Activated naive CD4-positive, alpha-beta T cell treated with anti-CD3 and anti-CD28 coated beads, Interleukin-2, amount 10 ng/mL, durations not matched to agents 7 days and 5 days (primary cell): Measurements from ENCODE around the gene SEMA6B.

ENCODE experiments used
- CTCF ChIA-PET: fragments of 350-600 bp; sonication (Branson Sonifier 250); formaldehyde crosslinking; loops from one replicate; lab custom pipeline; 2021; ENCODE audit warnings: antibody characterized with exemption; lab: Charles Lee
- DNase-seq: peaks from one replicate; pipeline ENCODE4 v3.0.0-alpha.2; 2020
- H3K27ac Mint-ChIP-seq: one replicate; pipeline ENCODE4 v1.8.0; 2021; ENCODE audit warnings: mild to moderate bottlenecking, moderate library complexity, mixed read lengths
- H3K27me3 Mint-ChIP-seq: one replicate; pipeline ENCODE4 v1.8.0; 2021; ENCODE audit warnings: mild to moderate bottlenecking, mixed read lengths
- H3K36me3 Mint-ChIP-seq: one replicate; pipeline ENCODE4 v1.8.0; 2021; ENCODE audit warnings: mixed read lengths
- H3K4me1 Mint-ChIP-seq: one replicate; pipeline ENCODE4 v1.8.0; 2021; ENCODE audit warnings: mixed read lengths
- H3K4me3 Mint-ChIP-seq: one replicate; pipeline ENCODE4 v1.8.0; 2021; ENCODE audit warnings: mild to moderate bottlenecking, moderate library complexity, mixed read lengths
- H3K9me3 Mint-ChIP-seq: one replicate; pipeline ENCODE4 v1.8.0; 2021; ENCODE audit warnings: mixed read lengths

Gene SEMA6B, protein sequence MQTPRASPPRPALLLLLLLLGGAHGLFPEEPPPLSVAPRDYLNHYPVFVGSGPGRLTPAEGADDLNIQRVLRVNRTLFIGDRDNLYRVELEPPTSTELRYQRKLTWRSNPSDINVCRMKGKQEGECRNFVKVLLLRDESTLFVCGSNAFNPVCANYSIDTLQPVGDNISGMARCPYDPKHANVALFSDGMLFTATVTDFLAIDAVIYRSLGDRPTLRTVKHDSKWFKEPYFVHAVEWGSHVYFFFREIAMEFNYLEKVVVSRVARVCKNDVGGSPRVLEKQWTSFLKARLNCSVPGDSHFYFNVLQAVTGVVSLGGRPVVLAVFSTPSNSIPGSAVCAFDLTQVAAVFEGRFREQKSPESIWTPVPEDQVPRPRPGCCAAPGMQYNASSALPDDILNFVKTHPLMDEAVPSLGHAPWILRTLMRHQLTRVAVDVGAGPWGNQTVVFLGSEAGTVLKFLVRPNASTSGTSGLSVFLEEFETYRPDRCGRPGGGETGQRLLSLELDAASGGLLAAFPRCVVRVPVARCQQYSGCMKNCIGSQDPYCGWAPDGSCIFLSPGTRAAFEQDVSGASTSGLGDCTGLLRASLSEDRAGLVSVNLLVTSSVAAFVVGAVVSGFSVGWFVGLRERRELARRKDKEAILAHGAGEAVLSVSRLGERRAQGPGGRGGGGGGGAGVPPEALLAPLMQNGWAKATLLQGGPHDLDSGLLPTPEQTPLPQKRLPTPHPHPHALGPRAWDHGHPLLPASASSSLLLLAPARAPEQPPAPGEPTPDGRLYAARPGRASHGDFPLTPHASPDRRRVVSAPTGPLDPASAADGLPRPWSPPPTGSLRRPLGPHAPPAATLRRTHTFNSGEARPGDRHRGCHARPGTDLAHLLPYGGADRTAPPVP

DNA sequence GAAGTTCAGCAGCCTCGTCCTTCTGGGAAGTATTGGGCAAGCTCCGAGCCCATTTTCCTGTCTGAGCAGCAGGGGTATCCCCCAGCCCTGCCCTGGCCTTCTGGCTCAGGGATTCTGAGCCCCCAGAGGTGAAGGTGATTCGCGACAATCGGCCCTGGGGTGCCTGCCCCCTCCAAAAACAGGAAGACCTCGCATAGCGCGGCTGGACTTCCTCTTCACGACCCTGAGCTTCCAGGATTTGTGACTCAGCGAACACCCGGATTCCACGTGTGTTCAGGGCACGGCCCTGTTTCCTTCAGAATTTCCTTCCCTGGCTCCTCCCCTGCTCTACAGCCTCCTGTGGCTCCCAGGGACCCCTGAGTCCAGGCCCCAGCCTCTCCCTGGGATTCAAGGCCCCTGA lies at the start of gene SEMA6B:
TSS of gene SEMA6B (minus strand) at position 116 of the 400 bp plus-strand sequence. CDS start 1,227 bp downstream, outside the sequence.
- H3K4me3 Mint-ChIP-seq: no peak within 1 kb of the TSS
- peaks cover 13% of the 10 kb centered on the region for H3K27me3 Mint-ChIP-seq
- H3K4me1 Mint-ChIP-seq: peaks cover 4% of the 10 kb centered on the region
- CTCF ChIA-PET: interaction anchor here (0.7 to 1.7 kb wide), 3 partner anchors 8 to 17 kb away, joined by 3 to 5 read pairs (median 4); no protein-coding TSS in a partner anchor
- no peak for DNase-seq
- peaks cover 1% of the 10 kb centered on the region for H3K9me3 Mint-ChIP-seq
- no peaks in the 10 kb centered on the region for H3K36me3 Mint-ChIP-seq
- H3K27ac Mint-ChIP-seq: no peak within 1 kb of the TSS

GRCh38 chr19:4606921-4607678 lies 47.6 kb upstream of the SEMA6B start:
- no peak overlapping the region for H3K4me3 Mint-ChIP-seq
- CTCF ChIA-PET: no interaction called here
- H3K27ac Mint-ChIP-seq: no peak overlapping the region
- peaks cover 41% of the 10 kb centered on the region for H3K27me3 Mint-ChIP-seq
- no peaks in the 10 kb centered on the region for H3K4me1 Mint-ChIP-seq
- H3K9me3 Mint-ChIP-seq: no peaks in the 10 kb centered on the region
- no peaks in the 10 kb centered on the region for H3K36me3 Mint-ChIP-seq
- no peak for DNase-seq

GRCh38 chr19:4606181-4606580 lies 46.7 kb upstream of the SEMA6B start:
- DNase-seq: no peak
- no peaks in the 10 kb centered on the region for H3K4me1 Mint-ChIP-seq
- no peak overlapping the region for H3K27ac Mint-ChIP-seq
- no peak overlapping the region for H3K4me3 Mint-ChIP-seq
- CTCF ChIA-PET: no interaction called here
- no peaks in the 10 kb centered on the region for H3K36me3 Mint-ChIP-seq
- peaks cover 41% of the 10 kb centered on the region for H3K27me3 Mint-ChIP-seq
- H3K9me3 Mint-ChIP-seq: no peaks in the 10 kb centered on the region

GRCh38 chr19:4604912-4605311 lies 45.4 kb upstream of the SEMA6B start:
- CTCF ChIA-PET: no interaction called here
- no peak for DNase-seq
- Mint-ChIP-seq H3K27me3 (peaks cover 40% of the 10 kb centered on the region), H3K27ac (no peak overlapping the region), H3K9me3 (no peaks in the 10 kb centered on the region), H3K36me3 (no peaks in the 10 kb centered on the region), H3K4me3 (no peak overlapping the region), H3K4me1 (no peaks in the 10 kb centered on the region)

- H3K27me3 Mint-ChIP-seq: peaks cover 43% of the 10 kb centered on the region
- DNase-seq: no peak
- no peaks in the 10 kb centered on the region for H3K36me3 Mint-ChIP-seq
- H3K4me3 Mint-ChIP-seq: no peak overlapping the region
- H3K27ac Mint-ChIP-seq: no peak overlapping the region
- H3K9me3 Mint-ChIP-seq: no peaks in the 10 kb centered on the region
- peaks cover 5% of the 10 kb centered on the region for H3K4me1 Mint-ChIP-seq
- CTCF ChIA-PET: no interaction called here
Observed at GRCh38 chr19:4602915-4603314, 43.4 kb upstream of the SEMA6B start.

GRCh38 chr19:4602173-4602788 lies 42.8 kb upstream of the SEMA6B start:
- no peak for DNase-seq
- peaks cover 43% of the 10 kb centered on the region for H3K27me3 Mint-ChIP-seq
- no peaks in the 10 kb centered on the region for H3K9me3 Mint-ChIP-seq
- CTCF ChIA-PET: no interaction called here
- H3K4me1 Mint-ChIP-seq: peaks cover 9% of the 10 kb centered on the region
- no peak overlapping the region for H3K27ac Mint-ChIP-seq
- H3K36me3 Mint-ChIP-seq: no peaks in the 10 kb centered on the region
- H3K4me3 Mint-ChIP-seq: no peak overlapping the region

- Mint-ChIP-seq H3K27me3 (peaks cover 52% of the 10 kb centered on the region), H3K4me1 (peaks cover 10% of the 10 kb centered on the region), H3K9me3 (no peaks in the 10 kb centered on the region), H3K4me3 (no peak overlapping the region), H3K27ac (no peak overlapping the region), H3K36me3 (no peaks in the 10 kb centered on the region)
- DNase-seq: no peak
- CTCF ChIA-PET: no interaction called here
Observed at GRCh38 chr19:4600893-4601292, 41.4 kb upstream of the SEMA6B start.

DNA sequence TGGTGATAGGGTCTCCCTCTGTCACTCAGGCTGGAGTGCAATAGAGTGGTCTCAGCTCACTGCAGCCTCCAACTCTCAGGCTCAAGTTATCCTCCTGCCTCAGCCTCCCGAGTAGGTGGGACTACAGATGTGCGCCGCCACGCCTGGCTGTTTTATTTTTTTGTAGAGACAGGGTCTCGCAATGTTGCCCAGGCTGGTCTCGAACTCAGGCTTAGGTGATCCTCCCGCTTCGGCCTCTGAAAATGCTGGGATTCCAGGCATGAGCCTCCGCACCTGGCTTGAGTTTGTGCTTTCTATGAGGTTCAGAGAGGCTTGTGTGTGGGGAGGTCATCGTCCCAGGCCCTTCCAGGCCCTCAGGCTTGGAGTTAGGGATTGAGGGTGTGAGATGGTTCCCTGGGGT lies 40.6 kb upstream of the SEMA6B start:
- H3K27ac Mint-ChIP-seq: no peak overlapping the region
- H3K36me3 Mint-ChIP-seq: no peaks in the 10 kb centered on the region
- peaks cover 10% of the 10 kb centered on the region for H3K4me1 Mint-ChIP-seq
- CTCF ChIA-PET: no interaction called here
- DNase-seq: no peak
- H3K4me3 Mint-ChIP-seq: no peak overlapping the region
- H3K27me3 Mint-ChIP-seq: peaks cover 58% of the 10 kb centered on the region
- no peaks in the 10 kb centered on the region for H3K9me3 Mint-ChIP-seq

DNA sequence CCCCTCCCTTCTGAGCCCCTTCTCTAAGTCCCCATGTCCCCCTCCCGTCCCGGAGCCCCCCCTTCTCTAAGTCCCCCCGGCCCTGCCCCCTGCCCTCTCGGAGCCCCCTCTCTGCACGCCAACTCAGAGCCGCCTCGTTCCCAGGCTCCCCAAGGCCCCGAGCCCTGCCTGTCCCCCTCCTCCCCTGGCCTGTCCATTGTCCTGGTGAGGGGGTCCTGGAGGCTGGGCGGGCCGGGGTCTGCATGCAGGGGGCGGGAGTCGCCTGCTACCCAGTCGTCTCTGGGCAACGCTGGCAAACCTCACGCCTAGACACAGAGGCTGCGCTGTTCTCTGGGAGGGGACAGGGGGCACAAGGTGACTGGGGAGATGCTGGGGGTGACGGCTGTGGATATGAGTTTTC lies 39.2 kb upstream of the SEMA6B start:
- H3K4me3 Mint-ChIP-seq: no peak overlapping the region
- H3K36me3 Mint-ChIP-seq: no peaks in the 10 kb centered on the region
- H3K4me1 Mint-ChIP-seq: peaks cover 10% of the 10 kb centered on the region
- no peak for DNase-seq
- peaks cover 72% of the 10 kb centered on the region for H3K27me3 Mint-ChIP-seq
- CTCF ChIA-PET: no interaction called here
- H3K27ac Mint-ChIP-seq: no peak overlapping the region
- H3K9me3 Mint-ChIP-seq: no peaks in the 10 kb centered on the region

DNA sequence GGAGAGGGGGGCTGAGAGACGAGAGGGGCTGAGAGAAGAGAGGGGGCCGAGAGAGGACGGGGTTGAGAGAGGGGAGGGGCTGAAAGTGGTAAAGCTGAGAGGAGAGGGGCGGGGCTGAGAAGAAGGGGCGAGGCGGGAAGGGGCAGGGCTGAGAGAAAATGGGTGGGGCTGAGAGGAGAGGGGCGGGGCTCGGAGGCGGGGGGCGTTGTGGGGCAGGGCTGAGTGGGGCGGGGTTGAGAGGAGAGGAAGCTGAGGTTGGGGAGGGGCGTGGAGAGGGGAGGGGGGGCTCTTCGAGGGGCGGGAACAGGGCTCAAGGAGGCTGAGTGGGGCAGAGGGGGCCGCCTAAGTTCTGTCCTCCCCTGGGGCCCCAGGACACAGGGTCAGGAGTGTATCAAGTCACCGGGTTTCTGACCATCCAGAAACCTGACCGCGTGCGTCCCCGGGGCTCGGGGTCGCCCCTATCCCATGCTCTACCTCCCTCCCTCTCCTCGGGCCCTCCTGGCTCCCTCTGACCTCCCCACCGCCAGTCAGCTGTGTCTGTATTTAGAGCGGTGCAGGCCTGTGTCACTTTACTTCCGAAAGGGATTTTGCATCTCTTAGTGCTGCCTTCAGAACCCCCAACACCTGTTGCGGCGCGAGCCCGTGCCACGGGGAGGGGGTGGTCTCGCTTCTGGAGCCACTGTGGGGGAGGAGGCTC lies 38.6 kb upstream of the SEMA6B start:
- CTCF ChIA-PET: no interaction called here
- H3K27me3 Mint-ChIP-seq: peaks cover 77% of the 10 kb centered on the region

DNA sequence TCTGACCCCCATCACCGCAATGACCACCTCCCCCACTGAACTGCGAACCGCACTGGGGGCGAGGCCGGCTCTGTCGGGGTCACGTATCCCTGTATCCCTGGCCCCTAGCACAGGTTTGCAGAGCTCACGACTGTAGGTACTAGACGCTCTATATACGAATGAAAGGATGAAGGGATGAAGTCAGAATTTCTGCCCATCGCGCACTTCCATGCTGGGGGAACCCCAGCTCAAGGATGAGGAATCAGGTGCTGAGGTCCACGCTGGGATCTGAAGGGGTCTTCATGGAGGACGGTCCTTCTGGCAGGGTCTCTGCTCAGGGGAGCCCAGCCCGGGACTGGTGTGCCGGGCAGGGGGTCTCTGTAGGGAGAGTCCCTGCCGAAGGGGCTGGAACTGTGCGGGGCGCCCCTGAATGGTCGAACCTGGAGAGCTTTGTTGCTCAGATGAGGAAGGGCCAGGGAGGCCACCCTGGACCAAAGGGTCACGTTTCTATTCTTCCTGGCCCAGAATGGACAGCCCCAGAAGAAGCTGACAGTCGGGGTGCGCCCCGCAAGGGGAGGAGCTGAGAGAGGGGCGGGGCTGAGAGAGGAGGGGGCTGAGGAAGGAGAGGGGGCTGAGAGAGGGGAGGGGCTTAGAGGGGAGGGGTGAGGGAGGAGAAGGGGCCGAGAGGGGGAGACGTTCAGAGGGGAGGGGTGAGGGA lies 37.9 kb upstream of the SEMA6B start:
- H3K27ac Mint-ChIP-seq: no peak overlapping the region
- H3K27me3 Mint-ChIP-seq: peaks cover 84% of the 10 kb centered on the region
- no peaks in the 10 kb centered on the region for H3K9me3 Mint-ChIP-seq
- H3K4me3 Mint-ChIP-seq: no peak overlapping the region
- peaks cover 10% of the 10 kb centered on the region for H3K4me1 Mint-ChIP-seq
- DNase-seq: peak; percentile 54
- CTCF ChIA-PET: interaction anchor here (3.1 kb wide), 1 partner anchor 39 kb away, joined by 8 read pairs; no protein-coding TSS in a partner anchor
- no peaks in the 10 kb centered on the region for H3K36me3 Mint-ChIP-seq

More for the DNA sequence above, 38.6 kb upstream of the SEMA6B start:
- H3K36me3 Mint-ChIP-seq: no peaks in the 10 kb centered on the region
- H3K4me3 Mint-ChIP-seq: peak overlapping the region; percentile 37
- DNase-seq: peak; percentile 67
- H3K9me3 Mint-ChIP-seq: no peaks in the 10 kb centered on the region
- H3K4me1 Mint-ChIP-seq: peaks cover 10% of the 10 kb centered on the region
- H3K27ac Mint-ChIP-seq: no peak overlapping the region

GRCh38 chr19:4596033-4596904 lies 36.8 kb upstream of the SEMA6B start:
- H3K27me3 Mint-ChIP-seq: peaks cover 90% of the 10 kb centered on the region
- peaks cover 10% of the 10 kb centered on the region for H3K4me1 Mint-ChIP-seq
- H3K36me3 Mint-ChIP-seq: no peaks in the 10 kb centered on the region
- H3K9me3 Mint-ChIP-seq: no peaks in the 10 kb centered on the region
- H3K27ac Mint-ChIP-seq: no peak overlapping the region
- no peak overlapping the region for H3K4me3 Mint-ChIP-seq
- no peak for DNase-seq
- CTCF ChIA-PET: interaction anchor here (3.1 kb wide), 1 partner anchor 40 kb away, joined by 8 read pairs; no protein-coding TSS in a partner anchor
